OCI-LY1 (cell line): Measurements from ENCODE around the gene LYPD6.

Experiments
- H2AFZ ChIP-seq: fragments of 200-600 bp; sonication (generic), shearing (Covaris generic); 2 replicates; pipeline ENCODE4 v1.6.0; 2014; ENCODE audit warnings: antibody characterized with exemption, mild to moderate bottlenecking, low read length
- H3F3A ChIP-seq: fragments of 200-600 bp; sonication (generic), shearing (Covaris generic); 2 replicates; pipeline ENCODE4 v1.6.0; 2014; ENCODE audit warnings: mild to moderate bottlenecking, antibody characterized with exemption, low read length, moderate library complexity; ENCODE audit not compliant: insufficient read depth
- H3K27ac ChIP-seq: fragments of 200-600 bp; sonication (generic); 2 replicates; pipeline ENCODE4 v1.5.1; 2014; ENCODE audit warnings: low read length, mixed run types, mild to moderate bottlenecking, low read depth; ENCODE audit not compliant: poor library complexity, severe bottlenecking
- H3K27me3 ChIP-seq: fragments of 200-600 bp; sonication (generic); 2 replicates; pipeline ENCODE4 v1.6.0; 2014; ENCODE audit warnings: antibody characterized with exemption, mild to moderate bottlenecking, low read length, moderate library complexity; ENCODE audit not compliant: insufficient read depth
- H3K36me3 ChIP-seq: fragments of 200-600 bp; sonication (generic); 2 replicates; pipeline ENCODE4 v1.6.1; 2014; ENCODE audit warnings: mild to moderate bottlenecking, antibody characterized with exemption, low read length, moderate library complexity, mixed read lengths; ENCODE audit not compliant: insufficient read depth
- H3K4me1 ChIP-seq: fragments of 200-600 bp; sonication (generic); 2 replicates; pipeline ENCODE4 v1.5.1; 2014; ENCODE audit warnings: mild to moderate bottlenecking, low read length, moderate library complexity; ENCODE audit not compliant: insufficient read depth, severe bottlenecking
- H3K4me2 ChIP-seq: fragments of 200-600 bp; sonication (generic), shearing (Covaris generic); 2 replicates; pipeline ENCODE4 v1.6.1; 2014; ENCODE audit warnings: low read length
- H3K4me3 ChIP-seq: fragments of 200-600 bp; sonication (generic); 2 replicates; pipeline ENCODE4 v1.5.1; 2014; ENCODE audit warnings: low read length, low read depth, mild to moderate bottlenecking, mixed read lengths; ENCODE audit not compliant: poor library complexity, severe bottlenecking
- H3K79me2 ChIP-seq: fragments of 200-600 bp; shearing (Covaris generic); 2 replicates; pipeline ENCODE4 v1.6.1; 2016; ENCODE audit warnings: mixed run types, low read length, mixed read lengths; ENCODE audit not compliant: insufficient read depth
- H3K9ac ChIP-seq: fragments of 200-600 bp; sonication (generic), shearing (Covaris generic); 2 replicates; pipeline ENCODE4 v1.6.1; 2014; ENCODE audit warnings: mild to moderate bottlenecking, low read length, mixed read lengths
- H3K9me2 ChIP-seq: fragments of 200-600 bp; sonication (generic), shearing (Covaris generic); 2 replicates; pipeline ENCODE4 v1.6.1; 2014; ENCODE audit warnings: low read depth, mild to moderate bottlenecking, low read length, mixed read lengths
- H3K9me3 ChIP-seq: fragments of 200-600 bp; shearing (Covaris generic); 2 replicates; pipeline ENCODE4 v1.6.1; 2014; ENCODE audit warnings: low read length, mixed read lengths
- H4K20me1 ChIP-seq: fragments of 200-600 bp; sonication (generic), shearing (Covaris generic); 2 replicates; pipeline ENCODE4 v1.6.0; 2016; ENCODE audit warnings: mild to moderate bottlenecking, low read length; ENCODE audit not compliant: insufficient read depth
- EZH2 ChIP-seq: fragments of 200-600 bp; sonication (generic), shearing (Covaris generic); IDR thresholded peaks from 2 replicates; pipeline ENCODE4 v1.8.0; 2017; ENCODE audit warnings: borderline replicate concordance, mixed run types, mild to moderate bottlenecking, antibody characterized with exemption, low read length, moderate library complexity, mixed read lengths
- TF ChIP-seq, protein P1 (sequence below): fragments of 200-600 bp; sonication (generic), shearing (Covaris generic); IDR thresholded peaks from 2 replicates; pipeline ENCODE4 v1.5.1; 2017; ENCODE audit warnings: mild to moderate bottlenecking, antibody characterized with exemption, low read length, moderate library complexity, mixed read lengths

LYPD6 gene

GRCh38 chr2:149438330-149438960, 108.1 kb downstream of the LYPD6 start:
- H3K4me2 ChIP-seq = no peak overlapping the region
- no peaks in the 10 kb centered on the region for H3K4me1 ChIP-seq
- H3K79me2 ChIP-seq = no peaks in the 10 kb centered on the region
- no peak overlapping the region for H3K4me3 ChIP-seq
- no peak overlapping the region for H2AFZ ChIP-seq
- H3K27me3 ChIP-seq = no peaks in the 10 kb centered on the region
- H4K20me1 ChIP-seq = no peaks in the 10 kb centered on the region
- no peaks in the 10 kb centered on the region for H3F3A ChIP-seq
- no peak overlapping the region for H3K9ac ChIP-seq
- no peaks in the 10 kb centered on the region for H3K9me3 ChIP-seq
- H3K27ac ChIP-seq = no peak overlapping the region
- no peaks in the 10 kb centered on the region for H3K9me2 ChIP-seq
- TF ChIP-seq EZH2 = no peak
- TF ChIP-seq, protein P1, sequence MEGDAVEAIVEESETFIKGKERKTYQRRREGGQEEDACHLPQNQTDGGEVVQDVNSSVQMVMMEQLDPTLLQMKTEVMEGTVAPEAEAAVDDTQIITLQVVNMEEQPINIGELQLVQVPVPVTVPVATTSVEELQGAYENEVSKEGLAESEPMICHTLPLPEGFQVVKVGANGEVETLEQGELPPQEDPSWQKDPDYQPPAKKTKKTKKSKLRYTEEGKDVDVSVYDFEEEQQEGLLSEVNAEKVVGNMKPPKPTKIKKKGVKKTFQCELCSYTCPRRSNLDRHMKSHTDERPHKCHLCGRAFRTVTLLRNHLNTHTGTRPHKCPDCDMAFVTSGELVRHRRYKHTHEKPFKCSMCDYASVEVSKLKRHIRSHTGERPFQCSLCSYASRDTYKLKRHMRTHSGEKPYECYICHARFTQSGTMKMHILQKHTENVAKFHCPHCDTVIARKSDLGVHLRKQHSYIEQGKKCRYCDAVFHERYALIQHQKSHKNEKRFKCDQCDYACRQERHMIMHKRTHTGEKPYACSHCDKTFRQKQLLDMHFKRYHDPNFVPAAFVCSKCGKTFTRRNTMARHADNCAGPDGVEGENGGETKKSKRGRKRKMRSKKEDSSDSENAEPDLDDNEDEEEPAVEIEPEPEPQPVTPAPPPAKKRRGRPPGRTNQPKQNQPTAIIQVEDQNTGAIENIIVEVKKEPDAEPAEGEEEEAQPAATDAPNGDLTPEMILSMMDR = no peak
- no peaks in the 10 kb centered on the region for H3K36me3 ChIP-seq

- Histone ChIP-seq H3F3A (no peaks in the 10 kb centered on the region), H3K36me3 (no peaks in the 10 kb centered on the region), H3K4me2 (no peak overlapping the region), H3K9me3 (no peaks in the 10 kb centered on the region), H4K20me1 (no peaks in the 10 kb centered on the region), H3K9ac (no peak overlapping the region), H3K79me2 (no peaks in the 10 kb centered on the region), H3K27me3 (no peaks in the 10 kb centered on the region), H2AFZ (no peak overlapping the region), H3K4me1 (no peaks in the 10 kb centered on the region), H3K27ac (no peak overlapping the region), H3K4me3 (no peak overlapping the region), H3K9me2 (no peaks in the 10 kb centered on the region)
- TF ChIP-seq, protein P1 = no peak
- no peak for TF ChIP-seq EZH2
These were observed 110.9 kb downstream of the LYPD6 start for GRCh38 chr2:149441255-149441654.

DNA sequence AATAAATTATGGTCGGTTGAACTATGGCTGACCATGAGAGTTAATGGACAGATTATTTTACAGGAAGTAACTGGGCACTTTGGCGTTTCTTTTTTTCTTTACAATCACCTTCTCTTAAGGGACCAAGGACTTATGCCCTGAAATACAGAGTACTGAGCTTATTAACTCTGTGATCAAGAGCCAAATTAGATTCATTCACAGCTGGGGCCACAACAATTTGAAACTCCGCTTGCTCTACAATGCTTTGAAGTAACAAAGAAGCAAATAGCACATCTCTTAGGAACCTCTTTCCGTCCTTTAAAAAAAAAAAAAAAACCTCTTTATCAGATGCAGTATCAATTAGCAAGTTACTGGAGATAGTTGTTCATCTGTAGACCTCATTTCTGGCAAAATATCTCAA, 112.0 kb downstream of the LYPD6 start:
- H3K4me2 ChIP-seq = no peak overlapping the region
- H3K4me3 ChIP-seq = no peak overlapping the region
- H2AFZ ChIP-seq = no peak overlapping the region
- H3K79me2 ChIP-seq = no peaks in the 10 kb centered on the region
- no peaks in the 10 kb centered on the region for H3K9me2 ChIP-seq
- no peaks in the 10 kb centered on the region for H3K4me1 ChIP-seq
- no peaks in the 10 kb centered on the region for H3K9me3 ChIP-seq
- H3F3A ChIP-seq = no peaks in the 10 kb centered on the region
- H3K9ac ChIP-seq = no peak overlapping the region
- TF ChIP-seq, protein P1 = no peak
- no peak for TF ChIP-seq EZH2
- no peak overlapping the region for H3K27ac ChIP-seq
- H4K20me1 ChIP-seq = no peaks in the 10 kb centered on the region
- no peaks in the 10 kb centered on the region for H3K36me3 ChIP-seq
- no peaks in the 10 kb centered on the region for H3K27me3 ChIP-seq
